KOPT-K1 (cell line): ENCODE measurements around the gene ETV5.

Source experiments
- H3K27ac ChIP-seq: fragments of 200-600 bp; sonication (generic); 2 replicates; pipeline ENCODE4 v1.5.1; 2016; ENCODE audit warnings: antibody characterized with exemption, mild to moderate bottlenecking, low read depth, low read length; ENCODE audit not compliant: poor library complexity, severe bottlenecking
- H3K36me3 ChIP-seq: fragments of 200-600 bp; sonication (generic); 2 replicates; pipeline ENCODE4 v1.5.1; 2017; ENCODE audit warnings: antibody characterized with exemption, mild to moderate bottlenecking, low read length, moderate library complexity; ENCODE audit not compliant: insufficient read depth
- H3K9me3 ChIP-seq: fragments of 200-600 bp; sonication (generic); 2 replicates; pipeline ENCODE4 v1.5.1; 2017; ENCODE audit warnings: antibody characterized with exemption, low read length, mild to moderate bottlenecking; ENCODE audit not compliant: insufficient read depth, poor library complexity, severe bottlenecking

ETV5 gene

GRCh38 chr3:186094271-186094670, 14.6 kb downstream of the ETV5 start:
- H3K9me3 ChIP-seq, result no peaks in the 10 kb centered on the region
- H3K36me3 ChIP-seq, result no peaks in the 10 kb centered on the region
- H3K27ac ChIP-seq, result no peak overlapping the region

- no peaks in the 10 kb centered on the region for H3K36me3 ChIP-seq
- no peak overlapping the region for H3K27ac ChIP-seq
- no peaks in the 10 kb centered on the region for H3K9me3 ChIP-seq
Measured at GRCh38 chr3:186093271-186093900, 15.5 kb downstream of the ETV5 start.

DNA sequence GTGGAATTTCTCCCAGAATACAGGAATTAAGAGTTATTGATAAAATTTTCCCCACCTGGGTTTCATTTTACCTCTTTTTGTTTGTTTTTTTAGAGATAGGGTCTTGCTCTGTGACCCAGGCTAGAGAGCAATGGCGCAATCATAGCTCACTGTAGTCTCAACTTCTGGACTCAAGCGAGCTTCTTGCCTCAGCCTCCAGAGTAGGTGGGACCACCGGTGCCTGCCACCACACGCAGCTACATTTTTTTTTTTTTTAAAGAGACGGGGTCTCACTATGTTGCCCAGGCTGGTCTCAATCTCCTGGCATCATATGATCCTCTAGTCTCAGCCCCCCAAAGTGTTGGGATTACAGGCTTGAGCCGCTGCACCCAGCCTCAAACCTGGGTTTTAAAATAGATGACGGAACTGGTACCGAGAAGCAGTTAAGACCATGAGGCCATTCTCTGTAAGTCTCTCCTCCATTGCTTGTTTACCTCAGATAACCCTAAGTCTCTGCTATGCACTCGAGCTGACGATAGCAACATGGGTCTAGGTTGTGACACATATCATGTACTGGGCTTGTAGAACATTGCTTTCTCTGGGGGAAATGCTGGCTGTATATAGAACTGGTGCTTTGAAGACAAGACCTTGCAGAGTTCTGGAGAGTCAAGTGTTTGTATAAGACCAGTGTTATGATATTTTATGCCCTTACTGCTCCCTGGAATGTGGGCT, 16.4 kb downstream of the ETV5 start:
- no peaks in the 10 kb centered on the region for H3K9me3 ChIP-seq
- H3K36me3 ChIP-seq, result no peaks in the 10 kb centered on the region

DNA sequence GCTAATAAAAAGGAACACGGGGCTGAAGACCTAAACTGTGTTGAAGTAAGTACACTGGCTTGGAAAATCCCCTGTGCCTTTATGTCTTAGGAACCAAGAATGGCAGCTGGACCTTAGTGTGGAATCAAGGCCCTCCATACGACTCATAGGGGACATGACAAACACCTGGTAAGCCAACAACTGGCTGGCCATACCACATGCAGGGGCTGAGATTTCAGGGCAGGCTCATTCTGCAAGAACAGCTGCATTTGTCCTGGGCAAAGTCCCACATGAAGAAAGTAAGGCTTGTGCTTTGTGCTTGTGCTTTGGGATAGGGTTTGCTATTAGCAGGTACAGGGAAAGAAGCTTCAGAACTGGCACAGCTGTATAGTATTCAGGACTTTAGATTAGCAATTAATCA, 18.0 kb downstream of the ETV5 start:
- Histone ChIP-seq H3K9me3 (no peaks in the 10 kb centered on the region), H3K27ac (no peak overlapping the region), H3K36me3 (no peaks in the 10 kb centered on the region)

More for the DNA sequence above, 16.4 kb downstream of the ETV5 start:
- H3K27ac ChIP-seq, result no peak overlapping the region

DNA sequence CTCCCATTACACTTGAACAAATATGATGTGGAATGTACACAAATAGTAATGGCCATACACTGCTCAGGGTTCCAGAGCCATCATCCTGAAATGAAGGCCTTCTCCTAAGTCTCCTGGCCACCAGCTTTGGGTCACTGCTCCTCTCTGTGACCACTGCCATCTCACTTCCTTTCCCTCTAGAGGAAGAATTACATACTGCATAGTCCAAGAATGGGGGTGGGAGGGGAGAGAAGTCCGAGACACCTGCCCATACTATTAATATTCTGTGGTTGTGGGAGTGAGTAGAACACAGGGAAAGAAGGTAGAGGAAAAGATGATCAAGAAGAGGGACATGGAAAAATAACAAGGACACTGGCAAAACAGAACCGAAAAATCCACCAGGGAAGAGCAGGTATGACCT, 20.6 kb downstream of the ETV5 start:
- no peak overlapping the region for H3K27ac ChIP-seq
- no peaks in the 10 kb centered on the region for H3K9me3 ChIP-seq
- H3K36me3 ChIP-seq, result no peaks in the 10 kb centered on the region

- Histone ChIP-seq H3K9me3 (no peaks in the 10 kb centered on the region), H3K36me3 (no peaks in the 10 kb centered on the region), H3K27ac (no peak overlapping the region)
Measured at GRCh38 chr3:186084264-186084663, 24.6 kb downstream of the ETV5 start.

DNA sequence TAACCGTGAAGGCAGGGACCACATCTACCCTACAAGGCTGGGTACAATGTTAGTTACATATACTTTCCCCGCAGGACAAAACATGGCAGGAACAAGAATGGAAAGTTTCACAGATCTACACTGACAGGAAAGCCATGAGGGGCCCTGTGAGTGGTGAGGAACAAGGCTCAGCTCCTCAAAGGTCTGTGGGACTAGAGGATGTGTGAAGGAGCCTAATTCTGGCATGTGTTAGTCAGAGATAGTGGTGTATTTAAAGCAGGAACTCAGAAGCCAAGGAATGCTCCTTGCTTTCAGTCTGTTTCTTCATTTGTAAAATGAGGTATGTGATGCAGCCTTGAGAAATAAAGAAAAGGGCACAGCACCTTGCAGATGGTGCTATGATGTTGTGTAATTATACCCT, 25.1 kb downstream of the ETV5 start:
- H3K27ac ChIP-seq, result no peak overlapping the region
- no peaks in the 10 kb centered on the region for H3K36me3 ChIP-seq
- no peaks in the 10 kb centered on the region for H3K9me3 ChIP-seq

DNA sequence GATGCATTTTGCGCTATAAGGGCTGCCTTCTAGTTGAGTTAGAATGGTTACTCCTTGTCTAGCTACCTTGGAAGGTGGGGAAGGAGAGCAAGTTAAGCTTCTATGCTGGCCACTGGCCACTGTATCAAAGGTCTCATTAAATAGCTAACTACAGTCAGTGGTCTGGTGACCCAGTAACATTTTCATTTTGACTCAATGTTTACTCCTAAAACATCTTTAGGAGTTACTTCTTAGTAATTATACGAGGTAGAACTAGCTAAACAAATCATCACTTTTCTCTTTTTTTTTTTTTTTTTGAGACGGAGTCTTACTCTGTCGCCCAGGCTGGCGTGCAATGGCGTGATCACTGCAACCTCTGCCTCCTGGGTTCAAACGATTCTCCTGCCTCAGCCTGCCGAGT, 26.7 kb downstream of the ETV5 start:
- Histone ChIP-seq H3K27ac (no peak overlapping the region), H3K9me3 (no peaks in the 10 kb centered on the region), H3K36me3 (no peaks in the 10 kb centered on the region)

GRCh38 chr3:186081678-186082077, 27.2 kb downstream of the ETV5 start:
- no peaks in the 10 kb centered on the region for H3K9me3 ChIP-seq
- H3K36me3 ChIP-seq, result no peaks in the 10 kb centered on the region
- no peak overlapping the region for H3K27ac ChIP-seq

- Histone ChIP-seq H3K9me3 (no peaks in the 10 kb centered on the region), H3K36me3 (no peaks in the 10 kb centered on the region), H3K27ac (no peak overlapping the region)
Measured at GRCh38 chr3:186080849-186081438, 27.9 kb downstream of the ETV5 start.

- H3K36me3 ChIP-seq, result no peaks in the 10 kb centered on the region
- H3K9me3 ChIP-seq, result peaks cover 3% of the 10 kb centered on the region
- no peak overlapping the region for H3K27ac ChIP-seq
Measured at GRCh38 chr3:186079925-186080324, 29.0 kb downstream of the ETV5 start.

DNA sequence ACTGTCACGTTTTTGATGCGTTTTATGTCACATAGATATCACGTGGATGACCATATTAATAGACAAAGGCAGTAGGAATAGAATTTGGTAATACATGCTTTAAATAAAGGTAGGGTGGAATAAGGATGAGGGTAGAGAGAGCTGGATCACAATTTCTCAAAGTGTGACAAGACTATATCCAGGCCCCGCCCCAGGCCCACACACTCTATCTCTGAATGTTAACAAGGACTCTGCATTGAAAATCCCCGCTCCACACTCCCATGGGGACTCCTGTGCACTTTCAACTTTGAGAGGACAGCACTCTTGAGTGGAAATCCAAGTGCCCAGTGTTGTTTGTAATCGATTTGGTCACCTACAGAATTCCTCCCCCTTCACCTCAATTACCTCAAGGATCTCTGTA, 31.4 kb downstream of the ETV5 start:
- Histone ChIP-seq H3K36me3 (no peaks in the 10 kb centered on the region), H3K27ac (no peak overlapping the region), H3K9me3 (peaks cover 5% of the 10 kb centered on the region)

- no peaks in the 10 kb centered on the region for H3K36me3 ChIP-seq
- peaks cover 5% of the 10 kb centered on the region for H3K9me3 ChIP-seq
- H3K27ac ChIP-seq, result no peak overlapping the region
Measured at GRCh38 chr3:186075931-186076567, 32.8 kb downstream of the ETV5 start.

DNA sequence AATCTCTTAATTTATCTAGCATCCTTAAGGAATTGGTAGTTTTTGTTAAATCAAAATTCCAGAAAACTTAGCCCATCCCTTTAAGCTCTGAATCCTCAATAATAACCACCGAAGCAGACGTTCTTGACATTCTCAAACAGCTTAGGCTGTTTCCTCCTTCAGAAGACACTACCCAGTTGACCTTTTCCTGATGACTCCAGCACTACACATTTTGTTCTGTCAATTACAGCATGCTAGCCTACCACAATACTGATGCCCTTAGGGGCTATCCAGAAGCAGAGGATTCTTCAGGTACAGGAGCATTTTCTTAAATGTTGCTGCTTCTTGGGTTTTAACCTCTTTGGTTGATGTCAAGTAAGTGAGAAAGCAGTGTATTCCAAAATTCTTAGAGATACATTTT, 33.4 kb downstream of the ETV5 start:
- Histone ChIP-seq H3K36me3 (no peaks in the 10 kb centered on the region), H3K9me3 (peaks cover 5% of the 10 kb centered on the region), H3K27ac (no peak overlapping the region)

- no peak overlapping the region for H3K27ac ChIP-seq
- H3K9me3 ChIP-seq, result peaks cover 5% of the 10 kb centered on the region
- H3K36me3 ChIP-seq, result no peaks in the 10 kb centered on the region
Measured at GRCh38 chr3:186073641-186074040, 35.2 kb downstream of the ETV5 start.
